ENCODE results near the gene DLST. TPM values are rescaled to one million over a fixed set of nuclear protein-coding genes. Genes with fewer than 3 reads are reported as not detected.

DLST gene
- total RNA-seq (2014; rRNA removed; shearing (Covaris generic)) = 26.1 and 29.9 TPM in 2 replicates

DNA sequence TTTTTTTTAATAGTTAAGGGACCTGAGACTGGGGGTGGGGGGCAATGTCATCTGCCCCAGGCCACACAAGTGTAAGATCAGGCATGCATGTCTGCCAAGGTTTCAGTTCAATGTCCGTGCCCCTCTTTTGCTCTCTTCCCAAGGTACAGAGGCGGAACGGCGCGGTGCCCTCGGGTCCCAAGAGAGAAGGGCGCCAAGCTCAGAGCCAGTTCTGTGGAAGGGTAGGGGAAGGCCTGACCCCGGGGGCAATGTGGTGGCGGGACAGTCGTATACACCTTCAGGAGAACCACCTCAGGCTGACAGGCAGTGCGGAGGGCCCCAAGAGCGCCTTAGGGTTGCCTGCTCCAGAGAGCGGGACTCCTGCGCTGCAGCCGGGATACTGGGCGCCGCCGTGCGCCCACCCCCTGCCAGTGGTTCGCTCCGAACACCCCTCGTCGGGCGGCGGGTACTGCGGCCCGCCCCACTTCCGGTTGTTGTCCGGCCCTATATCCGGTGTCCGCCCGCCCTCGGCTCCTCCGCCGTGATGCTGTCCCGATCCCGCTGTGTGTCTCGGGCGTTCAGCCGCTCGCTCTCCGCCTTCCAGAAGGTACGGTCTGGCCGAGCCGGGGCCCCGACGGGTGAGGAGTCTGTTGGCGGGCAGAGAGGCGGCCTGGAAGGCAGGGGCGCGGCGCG lies at the start of gene DLST:
DLST (plus strand) TSS at position 486 of the 672 bp plus-strand sequence; CDS start at position 524, 38 bp downstream.
- DNase-seq (ENCODE audit: low spot score) = peak; percentile 69

DNA sequence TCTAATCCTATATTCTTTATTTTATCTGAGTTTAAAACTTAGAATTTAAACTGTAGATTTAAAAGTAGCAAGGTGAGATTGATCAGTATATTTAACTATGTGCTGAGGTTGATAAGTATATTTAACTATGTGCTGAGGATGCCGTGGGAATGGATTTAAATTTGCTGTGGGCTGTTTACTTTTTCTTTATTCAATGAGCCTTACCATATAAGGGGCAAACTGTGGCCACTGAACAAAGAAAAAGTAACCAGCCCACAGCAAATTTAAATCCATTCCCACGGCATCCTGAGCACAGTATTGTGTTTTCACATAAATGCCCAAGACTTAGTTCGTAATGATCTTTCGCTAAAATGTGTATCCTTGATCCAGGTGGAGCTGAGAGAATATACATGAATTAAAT lies 48.9 kb upstream of the DLST start:
- no peak for DNase-seq (ENCODE audit: low spot score)

- DNase-seq (ENCODE audit: low spot score) = no peak
Measured at GRCh38 chr14:74834692-74835392, 46.9 kb upstream of the DLST start.

DNA sequence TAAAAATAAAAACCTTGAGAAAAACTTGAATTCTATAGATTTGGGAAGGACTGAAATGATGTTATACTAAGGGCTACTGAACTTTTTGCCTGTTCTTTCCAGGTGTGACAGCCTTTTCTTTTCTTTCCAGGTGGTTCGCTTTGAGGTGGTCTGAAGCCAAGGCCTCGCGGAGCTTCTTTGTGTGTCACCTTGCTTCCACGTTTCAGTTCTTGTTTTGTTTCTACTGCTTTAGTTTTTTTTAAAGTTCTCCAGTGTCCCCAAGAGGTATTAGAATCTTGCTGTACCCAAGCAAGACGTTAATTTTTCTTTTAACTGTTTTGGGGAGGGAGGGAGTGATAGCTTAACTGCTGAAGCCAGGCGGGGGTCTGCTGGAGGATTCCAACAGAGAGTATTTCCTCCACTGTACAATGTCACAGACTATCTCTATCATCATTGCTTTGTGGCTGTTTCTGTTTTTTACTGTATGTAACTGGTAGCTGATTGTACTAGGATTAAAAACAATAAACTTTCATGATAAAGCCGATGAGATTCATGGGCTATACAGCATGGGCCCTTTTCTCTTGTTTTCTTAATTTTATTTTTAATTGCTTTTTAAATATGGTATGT lies 46.0 kb upstream of the DLST start:
- no peak for DNase-seq (ENCODE audit: low spot score)

DNA sequence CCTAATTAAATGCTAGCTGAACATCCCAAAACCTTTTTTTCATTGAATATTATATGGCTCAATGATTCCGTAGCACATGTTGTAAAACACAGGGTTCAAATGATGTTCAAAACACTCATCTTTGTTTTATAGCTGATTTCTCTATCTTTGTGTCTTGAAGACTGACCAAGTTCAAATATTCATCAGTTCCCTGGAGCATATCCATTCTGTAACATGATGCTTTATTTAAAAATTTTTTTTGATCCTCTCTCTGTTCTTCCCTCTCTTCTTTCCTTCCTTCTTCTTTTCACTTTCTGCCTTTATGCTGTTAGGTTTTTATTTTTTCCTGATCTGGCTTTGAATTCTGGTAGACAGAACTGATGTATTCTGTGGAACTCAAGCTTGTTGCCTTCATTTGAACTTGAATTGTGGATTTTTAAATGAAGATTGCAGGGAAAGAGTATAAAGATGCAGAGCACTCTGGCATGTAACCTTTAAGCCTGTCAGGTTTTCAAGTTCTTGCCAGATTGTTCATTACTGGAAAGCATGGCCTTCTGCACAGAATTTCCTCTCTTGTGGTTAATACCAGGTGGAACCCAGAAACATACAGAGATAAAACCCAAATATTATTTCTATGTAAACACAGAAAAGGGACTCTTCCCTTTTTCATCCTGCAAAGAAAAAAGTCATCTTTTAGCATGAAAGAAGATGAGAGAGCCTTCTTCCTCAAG lies 45.3 kb upstream of the DLST start:
- no peak for DNase-seq (ENCODE audit: low spot score)

DNA sequence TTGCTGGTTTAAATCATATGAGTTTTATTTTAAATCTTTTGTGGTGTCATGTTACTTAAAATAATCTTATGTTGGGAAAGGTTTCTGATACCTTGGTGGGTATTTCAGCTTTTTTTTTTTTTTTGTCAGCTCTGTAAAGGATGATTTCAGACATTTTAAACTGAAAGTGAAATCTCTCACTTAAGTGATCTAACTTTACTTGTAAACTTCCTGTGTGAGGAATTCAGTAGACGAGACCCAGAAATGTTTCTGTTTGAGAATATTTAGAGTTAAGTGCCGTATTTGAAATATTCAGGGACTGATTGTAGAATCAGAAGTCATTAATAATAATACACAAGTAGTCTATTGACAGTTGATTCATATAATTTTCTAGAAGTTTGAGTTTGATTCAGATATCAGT lies 43.5 kb upstream of the DLST start:
- DNase-seq (ENCODE audit: low spot score) = no peak

DNA sequence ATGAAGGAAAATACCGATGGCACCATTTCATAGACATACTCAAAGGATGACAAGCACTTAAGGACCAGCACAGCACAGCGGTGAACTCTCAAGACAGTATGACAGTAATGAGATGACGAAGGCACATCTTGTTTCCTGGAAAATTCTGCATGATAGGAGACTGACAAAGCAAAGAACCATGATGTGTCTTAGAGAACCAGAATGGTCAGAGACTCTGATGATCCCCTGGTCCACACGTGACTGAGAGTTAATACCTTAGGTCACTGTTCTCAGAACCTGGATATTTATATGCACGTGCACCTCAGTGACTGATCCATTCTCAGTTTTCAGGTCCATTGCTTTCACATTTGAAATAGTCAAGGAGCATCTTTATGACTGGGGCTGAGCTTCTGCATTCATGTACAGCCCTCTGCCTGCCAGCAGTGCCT lies 41.1 kb upstream of the DLST start:
- DNase-seq (ENCODE audit: low spot score) = no peak

DNA sequence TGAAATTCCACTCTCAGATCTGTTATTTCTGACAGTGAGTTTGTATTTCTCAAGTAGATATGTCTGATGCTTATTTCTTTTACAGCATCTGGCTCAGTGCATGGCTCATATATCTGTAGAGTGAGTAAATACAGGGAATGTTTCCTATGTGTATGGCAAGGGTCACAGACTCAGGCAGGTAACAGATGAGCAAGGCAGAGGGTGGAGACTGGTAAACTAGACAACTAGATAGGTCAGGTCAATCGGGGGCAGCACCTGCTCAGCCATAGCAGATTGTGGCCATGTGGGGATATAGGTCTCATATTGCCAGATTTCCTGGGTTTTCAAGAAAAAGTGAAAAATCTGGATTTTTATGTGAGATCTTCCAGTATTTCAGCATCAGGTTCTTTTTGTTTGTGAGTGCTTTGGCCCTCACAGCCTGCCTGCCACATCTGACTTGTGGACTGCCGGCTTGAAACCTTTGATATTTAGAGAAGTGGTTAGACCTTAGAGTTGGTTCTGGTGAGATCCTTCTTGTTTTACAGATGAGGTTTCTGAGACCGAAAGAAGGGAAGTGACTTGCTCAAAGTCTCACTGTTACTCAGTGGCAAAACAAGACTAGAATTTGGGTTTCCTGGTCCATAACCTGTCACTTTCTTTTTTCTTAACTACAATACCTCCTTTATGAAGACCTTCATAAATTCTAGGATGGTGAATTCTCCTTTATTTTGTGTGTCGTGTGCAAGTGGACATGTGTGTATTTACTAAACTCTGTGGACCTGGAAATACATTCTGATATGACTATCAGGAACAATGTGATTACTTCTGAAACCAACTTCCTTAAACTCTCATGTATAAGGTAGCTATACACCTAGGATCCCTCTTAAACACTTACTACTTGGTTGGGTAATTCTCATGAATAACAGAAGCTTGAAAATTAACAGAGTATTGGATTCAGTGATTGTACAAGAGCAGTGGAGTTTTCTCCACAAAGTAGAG lies 40.2 kb upstream of the DLST start:
- no peak for DNase-seq (ENCODE audit: low spot score)

- no peak for DNase-seq (ENCODE audit: low spot score)
Measured at GRCh38 chr14:74843653-74844052, 38.1 kb upstream of the DLST start.

DNA sequence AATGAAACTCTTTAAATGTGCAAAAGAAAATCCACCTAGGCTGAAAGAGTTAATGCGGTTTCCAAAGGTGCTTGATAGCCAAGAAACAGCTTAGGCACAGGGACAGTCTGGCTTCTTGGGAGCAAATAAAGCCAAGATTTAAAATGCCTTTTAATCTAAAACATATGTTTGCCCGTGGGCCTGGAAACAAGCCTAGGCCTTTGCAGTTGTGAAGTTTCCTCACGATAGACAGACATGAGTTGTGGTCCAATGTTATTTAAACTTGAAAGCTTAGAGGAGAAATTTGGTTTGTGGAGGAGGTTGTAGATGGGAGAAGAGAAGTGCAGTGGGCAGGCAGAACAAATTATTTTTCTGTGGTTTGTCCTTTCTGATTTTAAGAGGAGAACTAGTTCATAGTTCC lies 35.5 kb upstream of the DLST start:
- DNase-seq (ENCODE audit: low spot score) = no peak

DNA sequence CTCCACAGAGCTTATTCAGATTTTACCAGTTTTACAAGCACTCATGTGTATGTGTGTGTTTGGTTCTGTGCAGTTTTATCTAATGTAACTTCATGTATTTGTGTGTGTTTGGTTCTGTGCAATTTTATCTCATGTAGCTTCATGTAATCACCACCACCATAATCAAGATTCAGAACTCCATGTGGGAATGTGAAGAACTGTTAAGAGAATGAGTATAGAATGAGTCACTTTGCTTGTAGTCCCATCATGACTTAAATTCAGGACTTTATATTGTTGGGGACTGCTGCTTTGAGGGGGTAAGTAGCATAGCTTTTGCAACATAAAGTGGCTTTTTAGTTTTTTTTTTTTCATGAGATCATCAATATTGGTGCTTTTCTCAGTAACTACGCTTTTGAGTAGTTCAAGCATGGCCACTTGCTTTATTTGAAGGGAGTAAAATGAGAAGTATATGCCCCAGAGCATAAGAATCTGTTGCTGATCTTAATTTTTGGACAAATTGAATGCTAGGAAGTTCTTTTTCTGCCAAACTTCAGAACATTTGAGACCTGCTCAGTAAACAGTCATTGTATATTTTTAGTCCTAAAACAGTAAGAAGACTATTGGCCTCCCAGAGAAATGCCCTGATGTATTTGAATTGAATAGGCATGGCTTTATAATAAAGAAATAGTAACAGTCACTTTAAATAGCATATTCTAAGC lies 34.6 kb upstream of the DLST start:
- DNase-seq (ENCODE audit: low spot score) = no peak

GRCh38 chr14:74848768-74849167 lies 32.9 kb upstream of the DLST start:
- DNase-seq (ENCODE audit: low spot score) = no peak

- DNase-seq (ENCODE audit: low spot score) = peak; percentile 13
Measured at GRCh38 chr14:74852922-74853530, 28.7 kb upstream of the DLST start.

- DNase-seq (ENCODE audit: low spot score) = no peak
Measured at GRCh38 chr14:74853581-74853980, 28.1 kb upstream of the DLST start.

- no peak for DNase-seq (ENCODE audit: low spot score)
Measured at GRCh38 chr14:74855021-74855420, 26.7 kb upstream of the DLST start.

GRCh38 chr14:74855945-74856344 lies 25.8 kb upstream of the DLST start:
- DNase-seq (ENCODE audit: low spot score) = no peak

- DNase-seq (ENCODE audit: low spot score) = no peak
Measured at GRCh38 chr14:74856366-74856765, 25.4 kb upstream of the DLST start.

DNA sequence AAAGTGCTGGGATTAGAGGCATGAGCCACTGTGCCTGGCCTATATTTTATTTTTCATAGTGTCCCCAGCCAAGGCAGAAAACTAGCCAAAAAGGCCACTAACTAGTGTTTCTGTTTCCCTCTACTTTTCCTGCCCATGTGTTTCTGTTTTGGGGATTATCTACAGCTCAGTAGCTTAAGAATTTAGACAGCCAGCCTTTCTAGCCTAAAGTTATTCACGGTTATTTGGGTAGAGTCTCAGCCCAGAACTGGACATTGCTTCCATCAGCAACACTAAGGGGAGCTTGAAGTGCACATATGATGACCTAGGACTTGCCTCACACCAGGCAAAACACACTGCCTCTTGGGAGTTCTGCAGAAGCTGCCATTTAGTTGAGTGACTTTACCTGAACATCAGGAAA lies 23.7 kb upstream of the DLST start:
- no peak for DNase-seq (ENCODE audit: low spot score)

GRCh38 chr14:74859757-74860552 lies 21.8 kb upstream of the DLST start:
- DNase-seq (ENCODE audit: low spot score) = no peak

All from H4 (cell line).